CD4-positive, alpha-beta T cell (primary cell): ENCODE results near the gene EID2. TPM values are rescaled to one million over a fixed set of nuclear protein-coding genes. Genes with fewer than 3 reads are reported as not detected.

Experiments
- ATAC-seq: fragments of 200-7000 bp; cut with Tn5 transposase; one replicate; pipeline ENCODE4 v1.10.0; 2022; ENCODE audit warnings: mild to moderate bottlenecking; ENCODE audit not compliant: poor library complexity
- CTCF ChIA-PET: fragments of 350-600 bp; sonication (Branson Sonifier 250); formaldehyde crosslinking; loops from one replicate; lab custom pipeline; 2021; ENCODE audit warnings: antibody characterized with exemption, inconsistent platforms; lab: Charles Lee
- POLR2A ChIA-PET: fragments of 350-600 bp; sonication (Branson Sonifier 250); formaldehyde crosslinking; loops from one replicate; lab custom pipeline; 2021; ENCODE audit warnings: antibody characterized with exemption, inconsistent platforms; lab: Charles Lee
- DNase-seq, 14 experiments: peaks; one replicate each; pipeline ENCODE4 v3.0.0-alpha.2; 2013 to 2020; ENCODE audit warnings: mixed read lengths in 2 of 14
- H3K27ac ChIP-seq, 2 donors: one replicate each; pipeline versions ENCODE4 v1.5.1 to v1.7.0; 2013; ENCODE audit warnings: low read length in 2 of 2, low read depth in 1 of 2, mild to moderate bottlenecking in 1 of 2
- H3K27me3 ChIP-seq, 2 experiments: 1 replicate in 1 of 2; 2 replicates in 1 of 2; pipeline versions ENCODE4 v1.6.1 to v1.7.0; 2013; ENCODE audit warnings: low read length in 2 of 2, control low read depth in 1 of 2, mild to moderate bottlenecking in 1 of 2, moderate library complexity in 1 of 2; ENCODE audit not compliant: insufficient read depth in 2 of 2, control insufficient read depth in 1 of 2
- H3K36me3 ChIP-seq: one replicate; pipeline ENCODE4 v1.6.1; 2013; ENCODE audit warnings: low read length, control low read depth; ENCODE audit not compliant: insufficient read depth
- H3K4me1 ChIP-seq: one replicate; pipeline ENCODE4 v1.6.1; 2013; ENCODE audit warnings: low read length, control low read depth; ENCODE audit not compliant: insufficient read depth
- H3K4me3 ChIP-seq: one replicate; pipeline ENCODE4 v1.5.1; 2013; ENCODE audit warnings: mild to moderate bottlenecking, low read length, moderate library complexity
- H3K9me3 ChIP-seq, 2 experiments: 1 replicate in 1 of 2; 2 replicates in 1 of 2; pipeline versions ENCODE4 v1.6.1 to v1.7.0; 2013; ENCODE audit warnings: low read length in 2 of 2, mild to moderate bottlenecking in 2 of 2, control low read depth in 1 of 2, moderate library complexity in 1 of 2; ENCODE audit not compliant: control insufficient read depth in 1 of 2, insufficient read depth in 1 of 2
- H3K27ac Mint-ChIP-seq: one replicate; pipeline ENCODE4 v1.8.0; 2020; ENCODE audit warnings: mixed read lengths
- H3K27me3 Mint-ChIP-seq: one replicate; pipeline ENCODE4 v1.8.0; 2021; ENCODE audit warnings: mixed read lengths
- H3K36me3 Mint-ChIP-seq: one replicate; pipeline ENCODE4 v1.8.0; 2021; ENCODE audit warnings: low read depth, mixed read lengths
- H3K4me1 Mint-ChIP-seq: one replicate; pipeline ENCODE4 v1.8.0; 2021; ENCODE audit warnings: low read depth, mixed read lengths
- H3K4me3 Mint-ChIP-seq: one replicate; pipeline ENCODE4 v1.8.0; 2020; ENCODE audit warnings: mild to moderate bottlenecking, mixed read lengths
- H3K9me3 Mint-ChIP-seq: one replicate; pipeline ENCODE4 v1.8.0; 2020; ENCODE audit warnings: mixed read lengths
- CTCF ChIP-seq: fragments of 200-600 bp; IDR thresholded peaks from one replicate; pipeline ENCODE4 v1.8.0; 2022; ENCODE audit warnings: antibody characterized with exemption, mild to moderate bottlenecking
- intact Hi-C, 2 experiments: fragments of 100-400 bp; cut with DNase I in 1 of 2; cut with micrococcal nuclease in 1 of 2; formaldehyde crosslinking; loops; one replicate each; pipeline versions ENCODE4 v1.15.1 to v1.9.0; 2023 to 2025; cut with DNase I, micrococcal nuclease
- total RNA-seq, 174 experiments: library from RNA in 2 of 174; stranded (reverse) in 2 of 174; gene quantifications; one replicate each; pipeline ENCODE4 v1.2.3 and lab custom pipeline; 2021 to 2026

Gene EID2
- total RNA-seq, 2 experiments from 2014 or later = 17.2 to 18.1 TPM

- Mint-ChIP-seq H3K27me3 (peaks cover 44% of the 10 kb centered on the region), H3K4me1 (no peaks in the 10 kb centered on the region), H3K36me3 (no peaks in the 10 kb centered on the region), H3K27ac (no peak overlapping the region), H3K4me3 (no peak overlapping the region), H3K9me3 (no peaks in the 10 kb centered on the region)
- ATAC-seq (no peak), DNase-seq (no peak)
- POLR2A ChIA-PET = no interaction called here
- H3K9me3 ChIP-seq = no peaks in the 10 kb centered on the region
- no peaks in the 10 kb centered on the region for H3K36me3 ChIP-seq
- no peak overlapping the region for H3K4me3 ChIP-seq
- no peaks in the 10 kb centered on the region for H3K4me1 ChIP-seq
- intact Hi-C loops = no loop called here
- H3K27ac ChIP-seq = no peak overlapping the region
- no peak for TF ChIP-seq CTCF
- CTCF ChIA-PET = no interaction called here
- peaks cover 8 to 18% of the 10 kb centered on the region in 2 experiments for H3K27me3 ChIP-seq
Measured at GRCh38 chr19:39582891-39583625, 43.1 kb upstream of the EID2 start.

- DNase-seq (no peak), ATAC-seq (no peak)
- Mint-ChIP-seq H3K36me3 (no peaks in the 10 kb centered on the region), H3K4me3 (no peak overlapping the region), H3K9me3 (peaks cover 2% of the 10 kb centered on the region), H3K27ac (no peak overlapping the region), H3K27me3 (peaks cover 44% of the 10 kb centered on the region), H3K4me1 (no peaks in the 10 kb centered on the region)
- no peak overlapping the region for H3K27ac ChIP-seq
- CTCF ChIA-PET = no interaction called here
- intact Hi-C loops = no loop called here
- TF ChIP-seq CTCF = no peak
- no peaks in the 10 kb centered on the region for H3K9me3 ChIP-seq
- no peak overlapping the region for H3K4me3 ChIP-seq
- peaks cover 8 to 18% of the 10 kb centered on the region in 2 experiments for H3K27me3 ChIP-seq
- no peaks in the 10 kb centered on the region for H3K36me3 ChIP-seq
- no peaks in the 10 kb centered on the region for H3K4me1 ChIP-seq
- POLR2A ChIA-PET = no interaction called here
Measured at GRCh38 chr19:39582442-39582841, 42.5 kb upstream of the EID2 start.

DNA sequence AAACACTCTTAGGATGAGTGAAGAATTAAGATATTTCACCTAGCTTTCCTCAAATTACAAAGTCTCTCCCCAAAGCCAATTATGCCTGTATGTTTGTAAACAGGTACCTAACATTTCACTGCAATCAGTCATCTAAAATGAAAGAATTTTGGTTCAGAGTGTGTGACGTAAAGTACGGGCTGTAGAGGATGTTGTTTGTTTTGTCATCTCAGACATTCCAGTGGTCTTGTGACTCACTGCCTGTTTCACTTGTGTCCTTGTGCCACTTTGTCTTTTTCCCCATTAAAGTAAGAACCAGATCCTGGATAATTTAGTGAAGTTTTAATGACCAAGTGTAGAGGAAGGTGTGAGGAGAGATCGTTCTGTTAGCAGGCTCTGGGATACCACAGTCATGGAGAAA is 28.6 kb upstream of the EID2 start:
- Mint-ChIP-seq H3K27me3 (peaks cover 35% of the 10 kb centered on the region), H3K36me3 (no peaks in the 10 kb centered on the region), H3K27ac (no peak overlapping the region), H3K4me1 (no peaks in the 10 kb centered on the region), H3K4me3 (no peak overlapping the region), H3K9me3 (peaks cover 5% of the 10 kb centered on the region)
- H3K4me1 ChIP-seq = no peaks in the 10 kb centered on the region
- ChIA-PET CTCF (no interaction called here), POLR2A (no interaction called here)
- peaks cover 4 to 7% of the 10 kb centered on the region in 2 experiments for H3K27me3 ChIP-seq
- ATAC-seq (no peak), DNase-seq (no peak)
- H3K36me3 ChIP-seq = no peaks in the 10 kb centered on the region
- H3K9me3 ChIP-seq = no peaks in the 10 kb centered on the region
- TF ChIP-seq CTCF = no peak
- intact Hi-C loops = no loop called here
- no peak overlapping the region for H3K4me3 ChIP-seq
- no peak overlapping the region for H3K27ac ChIP-seq
